PFSK-1 (cell line): ENCODE measurements around the gene ZNF230.

Experiments
- FOXP2 ChIP-seq: optimal IDR thresholded peaks from 2 replicates; pipeline ENCODE3; 2011; ENCODE audit warnings: borderline replicate concordance, control low read depth, inconsistent platforms; ENCODE audit not compliant: insufficient read depth; ENCODE audit errors: extremely low read length, extremely low read depth
- POLR2AphosphoS5 ChIP-seq: IDR thresholded peaks from 2 replicates; pipeline ENCODE4 v1.6.1; 2012; ENCODE audit warnings: low read depth, mild to moderate bottlenecking, control low read depth, low read length, moderate library complexity
- REST ChIP-seq, 2 experiments: IDR thresholded peaks; 2 replicates each; pipeline versions ENCODE4 v1.6.1 to v1.8.0; 2011 to 2012; ENCODE audit warnings: low read depth in 2 of 2, low read length in 2 of 2, control low read depth in 1 of 2, inconsistent platforms in 1 of 2, mild to moderate bottlenecking in 1 of 2, moderate library complexity in 1 of 2; ENCODE audit not compliant: insufficient read depth in 1 of 2
- SIN3A ChIP-seq: IDR thresholded peaks from 2 replicates; pipeline ENCODE4 v1.6.1; 2012; ENCODE audit warnings: mild to moderate bottlenecking, low read length, moderate library complexity, borderline replicate concordance; ENCODE audit not compliant: insufficient read depth
- TAF1 ChIP-seq: IDR thresholded peaks from 2 replicates; pipeline ENCODE4 v1.6.1; 2012; ENCODE audit warnings: low read length, control low read depth, borderline replicate concordance; ENCODE audit not compliant: insufficient read depth

ZNF230 gene

GRCh38 chr19:43997631-43998290 is 5.0 kb upstream of the ZNF230 start:
- TF ChIP-seq SIN3A: no peak
- no peak for TF ChIP-seq POLR2AphosphoS5
- no peak for TF ChIP-seq FOXP2
- TF ChIP-seq REST (IDR thresholded peaks at IDR 0.05; ENCODE audit: insufficient read depth in 1 of 2, low read depth in 2 of 2, low read length in 2 of 2): no peak
- TF ChIP-seq TAF1: no peak

- TF ChIP-seq SIN3A: no peak
- TF ChIP-seq REST (IDR thresholded peaks at IDR 0.05; ENCODE audit: insufficient read depth in 1 of 2, low read depth in 2 of 2, low read length in 2 of 2): no peak
- TF ChIP-seq POLR2AphosphoS5: no peak
- no peak for TF ChIP-seq FOXP2
- no peak for TF ChIP-seq TAF1
Measured at GRCh38 chr19:44002212-44002565, 568 bp upstream of the ZNF230 start.

- TF ChIP-seq FOXP2: no peak
- TF ChIP-seq POLR2AphosphoS5: no peak
- TF ChIP-seq TAF1: no peak
- TF ChIP-seq REST (IDR thresholded peaks at IDR 0.05; ENCODE audit: insufficient read depth in 1 of 2, low read depth in 2 of 2, low read length in 2 of 2): no peak
- TF ChIP-seq SIN3A: no peak
Measured at GRCh38 chr19:44003461-44004009, 778 bp downstream of the ZNF230 start.

GRCh38 chr19:44005973-44006372 is 3.2 kb downstream of the ZNF230 start:
- TF ChIP-seq FOXP2: no peak
- TF ChIP-seq REST (IDR thresholded peaks at IDR 0.05; ENCODE audit: insufficient read depth in 1 of 2, low read depth in 2 of 2, low read length in 2 of 2): no peak
- TF ChIP-seq POLR2AphosphoS5: no peak
- TF ChIP-seq SIN3A: no peak
- no peak for TF ChIP-seq TAF1

- TF ChIP-seq FOXP2 (no peak), SIN3A (no peak), TAF1 (no peak), REST (IDR thresholded peaks at IDR 0.05; ENCODE audit: insufficient read depth in 1 of 2, low read depth in 2 of 2, low read length in 2 of 2) (no peak), POLR2AphosphoS5 (no peak)
Measured at GRCh38 chr19:44007473-44007872, 4.7 kb downstream of the ZNF230 start.
